Measurements from ENCODE around the gene TANC2.

The TANC2 gene

GRCh38 chr17:62921817-62922216 lies 44.2 kb upstream of the TANC2 start:
- DNase-seq (ENCODE audit: low spot score): no peak
- Histone ChIP-seq H3K36me3 (ENCODE audit: low read depth) (no peaks in the 10 kb centered on the region), H3K9me3 (ENCODE audit: severe bottlenecking) (no peaks in the 10 kb centered on the region), H3K4me1 (ENCODE audit: insufficient read depth, poor library complexity, severe bottlenecking) (no peaks in the 10 kb centered on the region), H3K27ac (ENCODE audit: poor library complexity, severe bottlenecking) (no peak overlapping the region), H3K27me3 (ENCODE audit: insufficient read depth, poor library complexity, severe bottlenecking) (no peaks in the 10 kb centered on the region), H3K4me3 (ENCODE audit: severe bottlenecking) (no peak overlapping the region)
- no peak for TF ChIP-seq CTCF (IDR thresholded peaks at IDR 0.05; ENCODE audit: poor library complexity, severe bottlenecking)
- ATAC-seq (ENCODE audit: low read depth): no peak

- no peak for TF ChIP-seq CTCF (IDR thresholded peaks at IDR 0.05; ENCODE audit: poor library complexity, severe bottlenecking)
- H3K4me1 ChIP-seq (ENCODE audit: insufficient read depth, poor library complexity, severe bottlenecking): no peaks in the 10 kb centered on the region
- H3K27me3 ChIP-seq (ENCODE audit: insufficient read depth, poor library complexity, severe bottlenecking): no peaks in the 10 kb centered on the region
- H3K9me3 ChIP-seq (ENCODE audit: severe bottlenecking): no peaks in the 10 kb centered on the region
- no peak overlapping the region for H3K4me3 ChIP-seq (ENCODE audit: severe bottlenecking)
- ATAC-seq (ENCODE audit: low read depth): no peak
- no peaks in the 10 kb centered on the region for H3K36me3 ChIP-seq (ENCODE audit: low read depth)
- H3K27ac ChIP-seq (ENCODE audit: poor library complexity, severe bottlenecking): no peak overlapping the region
- no peak for DNase-seq (ENCODE audit: low spot score)
These were observed 42.5 kb upstream of the TANC2 start for GRCh38 chr17:62923258-62924150.

- DNase-seq (ENCODE audit: low spot score) (no peak), ATAC-seq (ENCODE audit: low read depth) (no peak)
- no peak overlapping the region for H3K4me3 ChIP-seq (ENCODE audit: severe bottlenecking)
- no peak for TF ChIP-seq CTCF (IDR thresholded peaks at IDR 0.05; ENCODE audit: poor library complexity, severe bottlenecking)
- no peaks in the 10 kb centered on the region for H3K27me3 ChIP-seq (ENCODE audit: insufficient read depth, poor library complexity, severe bottlenecking)
- H3K4me1 ChIP-seq (ENCODE audit: insufficient read depth, poor library complexity, severe bottlenecking): no peaks in the 10 kb centered on the region
- no peaks in the 10 kb centered on the region for H3K36me3 ChIP-seq (ENCODE audit: low read depth)
- H3K27ac ChIP-seq (ENCODE audit: poor library complexity, severe bottlenecking): no peak overlapping the region
- H3K9me3 ChIP-seq (ENCODE audit: severe bottlenecking): no peaks in the 10 kb centered on the region
These were observed 40.7 kb upstream of the TANC2 start for GRCh38 chr17:62925267-62925836.

- TF ChIP-seq CTCF (IDR thresholded peaks at IDR 0.05; ENCODE audit: poor library complexity, severe bottlenecking): no peak
- Histone ChIP-seq H3K4me1 (ENCODE audit: insufficient read depth, poor library complexity, severe bottlenecking) (no peaks in the 10 kb centered on the region), H3K4me3 (ENCODE audit: severe bottlenecking) (no peak overlapping the region), H3K36me3 (ENCODE audit: low read depth) (no peaks in the 10 kb centered on the region), H3K9me3 (ENCODE audit: severe bottlenecking) (no peaks in the 10 kb centered on the region), H3K27me3 (ENCODE audit: insufficient read depth, poor library complexity, severe bottlenecking) (no peaks in the 10 kb centered on the region), H3K27ac (ENCODE audit: poor library complexity, severe bottlenecking) (no peak overlapping the region)
- ATAC-seq (ENCODE audit: low read depth) (no peak), DNase-seq (ENCODE audit: low spot score) (no peak)
These were observed 39.0 kb upstream of the TANC2 start for GRCh38 chr17:62927083-62927482.

GRCh38 chr17:62929320-62929719 lies 36.7 kb upstream of the TANC2 start:
- no peak for DNase-seq (ENCODE audit: low spot score)
- no peak for ATAC-seq (ENCODE audit: low read depth)
- Histone ChIP-seq H3K27ac (ENCODE audit: poor library complexity, severe bottlenecking) (no peak overlapping the region), H3K27me3 (ENCODE audit: insufficient read depth, poor library complexity, severe bottlenecking) (no peaks in the 10 kb centered on the region), H3K9me3 (ENCODE audit: severe bottlenecking) (no peaks in the 10 kb centered on the region), H3K4me3 (ENCODE audit: severe bottlenecking) (no peak overlapping the region), H3K4me1 (ENCODE audit: insufficient read depth, poor library complexity, severe bottlenecking) (no peaks in the 10 kb centered on the region), H3K36me3 (ENCODE audit: low read depth) (no peaks in the 10 kb centered on the region)
- TF ChIP-seq CTCF (IDR thresholded peaks at IDR 0.05; ENCODE audit: poor library complexity, severe bottlenecking): no peak
